WTC11 (cell line): Measurements from ENCODE around the gene C11orf58.

Experiments
- KAT7 ChIP-seq: sonication (generic); formaldehyde crosslinking; IDR thresholded peaks from 2 replicates; pipeline ENCODE4 v1.8.1; 2023; ENCODE audit warnings: missing genetic modification reagents, mild to moderate bottlenecking, borderline replicate concordance
- SP1 ChIP-seq: sonication (generic); formaldehyde crosslinking; conservative IDR thresholded peaks from 2 replicates; pipeline ENCODE4 v1.8.1; 2022; ENCODE audit warnings: missing genetic modification reagents
- ZNF317 ChIP-seq: sonication (generic); formaldehyde crosslinking; IDR thresholded peaks from 2 replicates; pipeline ENCODE4 v1.8.1; 2023; ENCODE audit warnings: low read depth, mild to moderate bottlenecking, moderate library complexity, missing genetic modification reagents, borderline replicate concordance
- TF ChIP-seq, protein P1 (sequence below): sonication (generic); formaldehyde crosslinking; IDR thresholded peaks from 2 replicates; pipeline ENCODE4 v1.8.0; 2023; ENCODE audit warnings: missing genetic modification reagents, mild to moderate bottlenecking, borderline replicate concordance
- TF ChIP-seq, protein P2 (sequence below): sonication (generic); formaldehyde crosslinking; IDR thresholded peaks from 2 replicates; pipeline ENCODE4 v1.8.0; 2022; ENCODE audit warnings: mild to moderate bottlenecking, missing genetic modification reagents
- TF ChIP-seq, protein P3 (sequence below): sonication (generic); formaldehyde crosslinking; IDR thresholded peaks from 2 replicates; pipeline ENCODE4 v1.8.1; 2022; ENCODE audit warnings: mild to moderate bottlenecking, missing genetic modification reagents, moderate library complexity, borderline replicate concordance
- TF ChIP-seq, protein P4 (sequence below): fragments of 200-600 bp; IDR thresholded peaks from 2 replicates; pipeline ENCODE4 v1.8.0; 2022; ENCODE audit warnings: antibody characterized with exemption
- TF ChIP-seq, protein P5 (sequence below): sonication (generic); formaldehyde crosslinking; IDR thresholded peaks from 2 replicates; pipeline ENCODE4 v1.8.1; 2023; ENCODE audit warnings: mild to moderate bottlenecking, missing genetic modification reagents
- TF ChIP-seq, protein P6 (sequence below): sonication (generic); formaldehyde crosslinking; IDR thresholded peaks from 2 replicates; pipeline ENCODE4 v1.8.0; 2022; ENCODE audit warnings: mild to moderate bottlenecking, missing genetic modification reagents
- TF ChIP-seq, protein P7 (sequence below): fragments of 250-450 bp; sonication (Bioruptor Pico); conservative IDR thresholded peaks from 2 replicates; pipeline ENCODE4 v1.9.0; 2021; ENCODE audit warnings: mild to moderate bottlenecking
- TF ChIP-seq, protein P8 (sequence below): sonication (generic); formaldehyde crosslinking; IDR thresholded peaks from 2 replicates; pipeline ENCODE4 v1.8.1; 2023; ENCODE audit warnings: mild to moderate bottlenecking, missing genetic modification reagents, moderate library complexity
- TF ChIP-seq, protein P9 (sequence below): fragments of 250-450 bp; sonication (Bioruptor Pico); IDR thresholded peaks from 2 replicates; pipeline ENCODE4 v1.9.0; 2021; ENCODE audit warnings: moderate library complexity, mild to moderate bottlenecking, inconsistent platforms, borderline replicate concordance

DNA sequence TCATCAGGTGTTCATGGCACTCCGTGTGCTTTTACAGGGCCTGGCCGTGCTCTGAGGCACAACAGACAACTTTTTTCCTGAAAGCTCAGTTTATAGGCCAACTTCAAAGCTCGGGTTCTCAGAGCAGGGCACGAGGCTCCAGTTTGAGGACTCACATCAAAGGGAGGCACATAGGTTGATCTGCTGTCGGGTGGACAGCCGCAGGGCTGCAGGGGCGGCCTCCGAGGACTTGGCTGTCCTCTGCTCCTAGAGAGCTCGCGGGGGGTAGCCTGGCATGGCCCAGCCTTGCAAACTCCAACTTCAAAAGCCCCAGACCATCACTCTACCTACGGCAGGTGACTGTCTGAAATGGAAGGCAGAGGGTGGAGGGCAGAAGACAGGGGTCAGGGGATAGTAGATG, 31.6 kb downstream of the C11orf58 start:
- TF ChIP-seq, protein P1, sequence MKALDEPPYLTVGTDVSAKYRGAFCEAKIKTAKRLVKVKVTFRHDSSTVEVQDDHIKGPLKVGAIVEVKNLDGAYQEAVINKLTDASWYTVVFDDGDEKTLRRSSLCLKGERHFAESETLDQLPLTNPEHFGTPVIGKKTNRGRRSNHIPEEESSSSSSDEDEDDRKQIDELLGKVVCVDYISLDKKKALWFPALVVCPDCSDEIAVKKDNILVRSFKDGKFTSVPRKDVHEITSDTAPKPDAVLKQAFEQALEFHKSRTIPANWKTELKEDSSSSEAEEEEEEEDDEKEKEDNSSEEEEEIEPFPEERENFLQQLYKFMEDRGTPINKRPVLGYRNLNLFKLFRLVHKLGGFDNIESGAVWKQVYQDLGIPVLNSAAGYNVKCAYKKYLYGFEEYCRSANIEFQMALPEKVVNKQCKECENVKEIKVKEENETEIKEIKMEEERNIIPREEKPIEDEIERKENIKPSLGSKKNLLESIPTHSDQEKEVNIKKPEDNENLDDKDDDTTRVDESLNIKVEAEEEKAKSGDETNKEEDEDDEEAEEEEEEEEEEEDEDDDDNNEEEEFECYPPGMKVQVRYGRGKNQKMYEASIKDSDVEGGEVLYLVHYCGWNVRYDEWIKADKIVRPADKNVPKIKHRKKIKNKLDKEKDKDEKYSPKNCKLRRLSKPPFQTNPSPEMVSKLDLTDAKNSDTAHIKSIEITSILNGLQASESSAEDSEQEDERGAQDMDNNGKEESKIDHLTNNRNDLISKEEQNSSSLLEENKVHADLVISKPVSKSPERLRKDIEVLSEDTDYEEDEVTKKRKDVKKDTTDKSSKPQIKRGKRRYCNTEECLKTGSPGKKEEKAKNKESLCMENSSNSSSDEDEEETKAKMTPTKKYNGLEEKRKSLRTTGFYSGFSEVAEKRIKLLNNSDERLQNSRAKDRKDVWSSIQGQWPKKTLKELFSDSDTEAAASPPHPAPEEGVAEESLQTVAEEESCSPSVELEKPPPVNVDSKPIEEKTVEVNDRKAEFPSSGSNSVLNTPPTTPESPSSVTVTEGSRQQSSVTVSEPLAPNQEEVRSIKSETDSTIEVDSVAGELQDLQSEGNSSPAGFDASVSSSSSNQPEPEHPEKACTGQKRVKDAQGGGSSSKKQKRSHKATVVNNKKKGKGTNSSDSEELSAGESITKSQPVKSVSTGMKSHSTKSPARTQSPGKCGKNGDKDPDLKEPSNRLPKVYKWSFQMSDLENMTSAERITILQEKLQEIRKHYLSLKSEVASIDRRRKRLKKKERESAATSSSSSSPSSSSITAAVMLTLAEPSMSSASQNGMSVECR = no peak
- TF ChIP-seq, protein P2, sequence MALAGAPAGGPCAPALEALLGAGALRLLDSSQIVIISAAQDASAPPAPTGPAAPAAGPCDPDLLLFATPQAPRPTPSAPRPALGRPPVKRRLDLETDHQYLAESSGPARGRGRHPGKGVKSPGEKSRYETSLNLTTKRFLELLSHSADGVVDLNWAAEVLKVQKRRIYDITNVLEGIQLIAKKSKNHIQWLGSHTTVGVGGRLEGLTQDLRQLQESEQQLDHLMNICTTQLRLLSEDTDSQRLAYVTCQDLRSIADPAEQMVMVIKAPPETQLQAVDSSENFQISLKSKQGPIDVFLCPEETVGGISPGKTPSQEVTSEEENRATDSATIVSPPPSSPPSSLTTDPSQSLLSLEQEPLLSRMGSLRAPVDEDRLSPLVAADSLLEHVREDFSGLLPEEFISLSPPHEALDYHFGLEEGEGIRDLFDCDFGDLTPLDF (CRISPR knock-in tag) = no peak
- TF ChIP-seq, protein P3, sequence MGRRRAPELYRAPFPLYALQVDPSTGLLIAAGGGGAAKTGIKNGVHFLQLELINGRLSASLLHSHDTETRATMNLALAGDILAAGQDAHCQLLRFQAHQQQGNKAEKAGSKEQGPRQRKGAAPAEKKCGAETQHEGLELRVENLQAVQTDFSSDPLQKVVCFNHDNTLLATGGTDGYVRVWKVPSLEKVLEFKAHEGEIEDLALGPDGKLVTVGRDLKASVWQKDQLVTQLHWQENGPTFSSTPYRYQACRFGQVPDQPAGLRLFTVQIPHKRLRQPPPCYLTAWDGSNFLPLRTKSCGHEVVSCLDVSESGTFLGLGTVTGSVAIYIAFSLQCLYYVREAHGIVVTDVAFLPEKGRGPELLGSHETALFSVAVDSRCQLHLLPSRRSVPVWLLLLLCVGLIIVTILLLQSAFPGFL (CRISPR knock-in tag) = no peak
- TF ChIP-seq, protein P4, sequence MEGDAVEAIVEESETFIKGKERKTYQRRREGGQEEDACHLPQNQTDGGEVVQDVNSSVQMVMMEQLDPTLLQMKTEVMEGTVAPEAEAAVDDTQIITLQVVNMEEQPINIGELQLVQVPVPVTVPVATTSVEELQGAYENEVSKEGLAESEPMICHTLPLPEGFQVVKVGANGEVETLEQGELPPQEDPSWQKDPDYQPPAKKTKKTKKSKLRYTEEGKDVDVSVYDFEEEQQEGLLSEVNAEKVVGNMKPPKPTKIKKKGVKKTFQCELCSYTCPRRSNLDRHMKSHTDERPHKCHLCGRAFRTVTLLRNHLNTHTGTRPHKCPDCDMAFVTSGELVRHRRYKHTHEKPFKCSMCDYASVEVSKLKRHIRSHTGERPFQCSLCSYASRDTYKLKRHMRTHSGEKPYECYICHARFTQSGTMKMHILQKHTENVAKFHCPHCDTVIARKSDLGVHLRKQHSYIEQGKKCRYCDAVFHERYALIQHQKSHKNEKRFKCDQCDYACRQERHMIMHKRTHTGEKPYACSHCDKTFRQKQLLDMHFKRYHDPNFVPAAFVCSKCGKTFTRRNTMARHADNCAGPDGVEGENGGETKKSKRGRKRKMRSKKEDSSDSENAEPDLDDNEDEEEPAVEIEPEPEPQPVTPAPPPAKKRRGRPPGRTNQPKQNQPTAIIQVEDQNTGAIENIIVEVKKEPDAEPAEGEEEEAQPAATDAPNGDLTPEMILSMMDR = no peak
- TF ChIP-seq, protein P5, sequence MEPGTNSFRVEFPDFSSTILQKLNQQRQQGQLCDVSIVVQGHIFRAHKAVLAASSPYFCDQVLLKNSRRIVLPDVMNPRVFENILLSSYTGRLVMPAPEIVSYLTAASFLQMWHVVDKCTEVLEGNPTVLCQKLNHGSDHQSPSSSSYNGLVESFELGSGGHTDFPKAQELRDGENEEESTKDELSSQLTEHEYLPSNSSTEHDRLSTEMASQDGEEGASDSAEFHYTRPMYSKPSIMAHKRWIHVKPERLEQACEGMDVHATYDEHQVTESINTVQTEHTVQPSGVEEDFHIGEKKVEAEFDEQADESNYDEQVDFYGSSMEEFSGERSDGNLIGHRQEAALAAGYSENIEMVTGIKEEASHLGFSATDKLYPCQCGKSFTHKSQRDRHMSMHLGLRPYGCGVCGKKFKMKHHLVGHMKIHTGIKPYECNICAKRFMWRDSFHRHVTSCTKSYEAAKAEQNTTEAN = no peak
- TF ChIP-seq SP1 (CRISPR knock-in tag) = no peak
- TF ChIP-seq ZNF317 (CRISPR knock-in tag) = no peak
- TF ChIP-seq, protein P6, sequence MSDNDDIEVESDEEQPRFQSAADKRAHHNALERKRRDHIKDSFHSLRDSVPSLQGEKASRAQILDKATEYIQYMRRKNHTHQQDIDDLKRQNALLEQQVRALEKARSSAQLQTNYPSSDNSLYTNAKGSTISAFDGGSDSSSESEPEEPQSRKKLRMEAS (CRISPR knock-in tag) = no peak
- TF ChIP-seq, protein P7, sequence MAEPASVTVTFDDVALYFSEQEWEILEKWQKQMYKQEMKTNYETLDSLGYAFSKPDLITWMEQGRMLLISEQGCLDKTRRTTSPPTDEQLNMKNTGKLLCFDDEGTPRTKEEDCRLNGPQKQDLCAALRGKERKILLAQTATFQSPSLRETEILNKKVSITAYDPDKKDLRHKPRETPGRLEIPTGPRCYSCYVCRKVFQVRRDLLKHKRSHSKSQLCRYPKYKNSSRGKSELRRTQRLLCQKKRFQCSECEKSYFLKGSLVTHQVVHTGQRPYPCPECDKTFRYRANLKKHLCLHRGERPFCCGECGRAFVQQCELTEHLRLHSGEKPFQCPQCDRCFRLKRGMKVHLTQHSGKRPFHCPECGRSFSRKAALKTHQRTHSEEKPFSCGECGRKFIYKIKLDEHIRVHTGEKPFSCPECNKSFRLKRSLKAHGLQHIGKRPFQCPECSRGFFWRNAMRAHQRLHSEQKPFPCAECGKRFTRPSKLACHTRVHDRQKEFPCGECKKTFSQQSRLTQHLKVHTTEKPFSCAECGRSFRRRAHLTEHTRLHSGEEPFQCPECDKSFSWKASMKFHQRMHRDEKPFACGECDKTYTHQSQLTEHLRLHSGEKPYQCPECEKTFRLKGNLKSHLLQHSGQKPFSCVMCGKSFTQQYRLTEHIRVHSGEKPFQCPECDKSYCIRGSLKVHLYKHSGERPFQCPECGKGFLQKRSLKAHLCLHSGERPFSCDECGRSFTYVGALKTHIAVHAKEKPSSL (CRISPR knock-in tag) = no peak
- TF ChIP-seq, protein P8, sequence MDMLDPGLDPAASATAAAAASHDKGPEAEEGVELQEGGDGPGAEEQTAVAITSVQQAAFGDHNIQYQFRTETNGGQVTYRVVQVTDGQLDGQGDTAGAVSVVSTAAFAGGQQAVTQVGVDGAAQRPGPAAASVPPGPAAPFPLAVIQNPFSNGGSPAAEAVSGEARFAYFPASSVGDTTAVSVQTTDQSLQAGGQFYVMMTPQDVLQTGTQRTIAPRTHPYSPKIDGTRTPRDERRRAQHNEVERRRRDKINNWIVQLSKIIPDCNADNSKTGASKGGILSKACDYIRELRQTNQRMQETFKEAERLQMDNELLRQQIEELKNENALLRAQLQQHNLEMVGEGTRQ (CRISPR knock-in tag) = no peak
- TF ChIP-seq, protein P9, sequence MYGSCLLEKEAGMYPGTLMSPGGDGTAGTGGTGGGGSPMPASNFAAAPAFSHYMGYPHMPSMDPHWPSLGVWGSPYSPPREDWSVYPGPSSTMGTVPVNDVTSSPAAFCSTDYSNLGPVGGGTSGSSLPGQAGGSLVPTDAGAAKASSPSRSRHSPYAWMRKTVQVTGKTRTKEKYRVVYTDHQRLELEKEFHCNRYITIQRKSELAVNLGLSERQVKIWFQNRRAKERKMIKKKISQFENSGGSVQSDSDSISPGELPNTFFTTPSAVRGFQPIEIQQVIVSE (CRISPR knock-in tag) = no peak
- TF ChIP-seq KAT7 = no peak
